T-helper 17 cell (primary cell): ENCODE measurements around the gene TMEM238. TPM values are rescaled to one million over a fixed set of nuclear protein-coding genes. Genes with fewer than 3 reads are reported as not detected.
A peak's percentile ranks its signal among the peaks of the same experiment; 100 is the strongest.
"Not testable (repeated sequence)": the region's sequence is repeated elsewhere in the genome, so short reads cannot be mapped to it uniquely, and the experiment has no call there.

ENCODE experiments used
- ATAC-seq: fragments of 150-1000 bp; cut with Tn5 transposase; 2 replicates; pipeline ENCODE4 v1.10.0; 2021; ENCODE audit warnings: mild to moderate bottlenecking, moderate library complexity
- DNase-seq, 3 donors: peaks; one replicate each; pipeline versions ENCODE4 v3.0.0 to v3.0.0-alpha.2; 2020 to 2021
- H3K9me3 ChIP-seq: one replicate; pipeline ENCODE4 v1.7.0; 2013; ENCODE audit warnings: low read length, mild to moderate bottlenecking; ENCODE audit not compliant: control insufficient read depth, poor library complexity, severe bottlenecking
- H3K27ac Mint-ChIP-seq: one replicate; pipeline ENCODE4 v1.8.0; 2022; ENCODE audit warnings: mild to moderate bottlenecking, moderate library complexity, mixed read lengths
- H3K27me3 Mint-ChIP-seq: one replicate; pipeline ENCODE4 v1.8.0; 2022; ENCODE audit warnings: mixed read lengths
- H3K36me3 Mint-ChIP-seq: one replicate; pipeline ENCODE4 v1.8.0; 2022; ENCODE audit warnings: low read depth, mixed read lengths
- H3K4me1 Mint-ChIP-seq: one replicate; pipeline ENCODE4 v1.8.0; 2022; ENCODE audit warnings: mild to moderate bottlenecking, mixed read lengths
- H3K4me3 Mint-ChIP-seq: one replicate; pipeline ENCODE4 v1.8.0; 2022; ENCODE audit warnings: mild to moderate bottlenecking, moderate library complexity, mixed read lengths
- total RNA-seq, 4 donors: library from RNA in 2 of 4; stranded (reverse) in 2 of 4; gene quantifications; one replicate each; pipeline ENCODE4 v1.2.3 and lab custom pipeline; 2022 to 2026

TMEM238 gene
- total RNA-seq, 2 donors from 2014 or later, result 14.6 to 19.5 TPM

GRCh38 chr19:55408533-55408872 is 24.4 kb upstream of the TMEM238 start:
- DNase-seq, result no peak
- no peaks in the 10 kb centered on the region for H3K9me3 ChIP-seq
- Mint-ChIP-seq H3K27ac (peak overlapping the region; percentile 95), H3K27me3 (no peaks in the 10 kb centered on the region), H3K36me3 (peaks cover 7% of the 10 kb centered on the region), H3K4me1 (peaks cover 21% of the 10 kb centered on the region), H3K4me3 (peak overlapping the region; percentile 88)
- no peak for ATAC-seq

- no peaks in the 10 kb centered on the region for H3K27me3 Mint-ChIP-seq
- H3K4me1 Mint-ChIP-seq, result peaks cover 23% of the 10 kb centered on the region
- peak overlapping the region; percentile 95 for H3K27ac Mint-ChIP-seq
- DNase-seq (peak; percentile 94 to 96 (median 94)), ATAC-seq (peak; percentile 93)
- H3K9me3 ChIP-seq, result no peaks in the 10 kb centered on the region
- peaks cover 7% of the 10 kb centered on the region for H3K36me3 Mint-ChIP-seq
- peak overlapping the region; percentile 88 for H3K4me3 Mint-ChIP-seq
Measured at GRCh38 chr19:55407800-55408532, 23.9 kb upstream of the TMEM238 start.

- Mint-ChIP-seq H3K4me3 (peak within 1 kb of the TSS; percentile 88), H3K4me1 (peaks cover 23% of the 10 kb centered on the region), H3K27ac (peak within 1 kb of the TSS; percentile 95)
- DNase-seq, H3K36me3 Mint-ChIP-seq, H3K9me3 ChIP-seq, H3K27me3 Mint-ChIP-seq, ATAC-seq: not testable (repeated sequence)
Measured at GRCh38 chr19:55407550-55407799, 23.4 kb upstream of the TMEM238 start, which contains the start of gene UBE2S. Gene UBE2S (minus strand): TSS chr19:55407788. CDS start chr19:55407589, 199 bp downstream.

- H3K4me3 Mint-ChIP-seq, result peak overlapping the region; percentile 88
- peak overlapping the region; percentile 95 for H3K27ac Mint-ChIP-seq
- no peak for ATAC-seq
- no peaks in the 10 kb centered on the region for H3K9me3 ChIP-seq
- peak in 1 of 3 donors; percentile 17 for DNase-seq
- H3K27me3 Mint-ChIP-seq, result no peaks in the 10 kb centered on the region
- H3K4me1 Mint-ChIP-seq, result peaks cover 23% of the 10 kb centered on the region
- H3K36me3 Mint-ChIP-seq, result peaks cover 7% of the 10 kb centered on the region
Measured at GRCh38 chr19:55406826-55407549, 22.9 kb upstream of the TMEM238 start.

GRCh38 chr19:55406091-55406825 is 22.2 kb upstream of the TMEM238 start:
- DNase-seq, result no peak
- Mint-ChIP-seq H3K4me1 (peaks cover 23% of the 10 kb centered on the region), H3K4me3 (peak overlapping the region; percentile 88), H3K27me3 (no peaks in the 10 kb centered on the region), H3K27ac (peak overlapping the region; percentile 95), H3K36me3 (peaks cover 7% of the 10 kb centered on the region)
- ATAC-seq, result no peak
- no peaks in the 10 kb centered on the region for H3K9me3 ChIP-seq

GRCh38 chr19:55405638-55406037 is 21.5 kb upstream of the TMEM238 start:
- Mint-ChIP-seq H3K4me3 (peak overlapping the region; percentile 88), H3K27me3 (no peaks in the 10 kb centered on the region), H3K36me3 (peaks cover 7% of the 10 kb centered on the region), H3K27ac (peak overlapping the region; percentile 95), H3K4me1 (peaks cover 23% of the 10 kb centered on the region)
- no peak for ATAC-seq
- no peak for DNase-seq
- no peaks in the 10 kb centered on the region for H3K9me3 ChIP-seq

GRCh38 chr19:55402509-55402908 is 18.4 kb upstream of the TMEM238 start:
- H3K9me3 ChIP-seq, result no peaks in the 10 kb centered on the region
- H3K27me3 Mint-ChIP-seq, result no peaks in the 10 kb centered on the region
- H3K4me1 Mint-ChIP-seq, result peaks cover 33% of the 10 kb centered on the region
- peak overlapping the region; percentile 24 for H3K27ac Mint-ChIP-seq
- ATAC-seq, result no peak
- H3K4me3 Mint-ChIP-seq, result no peak overlapping the region
- DNase-seq, result no peak
- H3K36me3 Mint-ChIP-seq, result peaks cover 5% of the 10 kb centered on the region

- not testable (repeated sequence) for ATAC-seq
Measured at GRCh38 chr19:55401390-55401789, 17.3 kb upstream of the TMEM238 start.

GRCh38 chr19:55400281-55401087 is 16.4 kb upstream of the TMEM238 start:
- H3K36me3 Mint-ChIP-seq, result no peaks in the 10 kb centered on the region
- peak overlapping the region; percentile 9 for H3K4me3 Mint-ChIP-seq
- no peak for DNase-seq
- H3K27me3 Mint-ChIP-seq, result no peaks in the 10 kb centered on the region
- ATAC-seq, result no peak
- H3K9me3 ChIP-seq, result no peaks in the 10 kb centered on the region
- peaks cover 20% of the 10 kb centered on the region for H3K4me1 Mint-ChIP-seq
- H3K27ac Mint-ChIP-seq, result peak overlapping the region; percentile 81

More at GRCh38 chr19:55401390-55401789, 17.3 kb upstream of the TMEM238 start:
- Mint-ChIP-seq H3K27ac (peak overlapping the region; percentile 24), H3K4me3 (peak overlapping the region; percentile 47), H3K4me1 (peaks cover 29% of the 10 kb centered on the region)
- H3K36me3 Mint-ChIP-seq, DNase-seq, H3K9me3 ChIP-seq, H3K27me3 Mint-ChIP-seq: not testable (repeated sequence)

GRCh38 chr19:55398200-55398925 is 14.3 kb upstream of the TMEM238 start:
- H3K27me3 Mint-ChIP-seq, result no peaks in the 10 kb centered on the region
- DNase-seq, result no peak

GRCh38 chr19:55392820-55393761 is 9.0 kb upstream of the TMEM238 start:
- ATAC-seq, result no peak
- no peaks in the 10 kb centered on the region for H3K27me3 Mint-ChIP-seq
- H3K9me3 ChIP-seq, result no peaks in the 10 kb centered on the region
- no peaks in the 10 kb centered on the region for H3K36me3 Mint-ChIP-seq
- peaks cover 29% of the 10 kb centered on the region for H3K4me1 Mint-ChIP-seq
- no peak overlapping the region for H3K4me3 Mint-ChIP-seq
- peak overlapping the region; percentile 67 for H3K27ac Mint-ChIP-seq
- DNase-seq, result no peak

More at GRCh38 chr19:55398200-55398925, 14.3 kb upstream of the TMEM238 start:
- Mint-ChIP-seq H3K4me3 (peak overlapping the region; percentile 49), H3K27ac (peak overlapping the region; percentile 81), H3K36me3 (no peaks in the 10 kb centered on the region), H3K4me1 (peaks cover 18% of the 10 kb centered on the region)
- H3K9me3 ChIP-seq, result no peaks in the 10 kb centered on the region
- ATAC-seq, result no peak
